K562 (cell line): Measurements from ENCODE around the gene MBP. TPM values are rescaled to one million over a fixed set of nuclear protein-coding genes. Genes with fewer than 3 reads are reported as not detected.

Experiments
- ATAC-seq: fragments of 200-7000 bp; cut with Tn5 transposase; 3 replicates; pipeline ENCODE4 v1.9.1; 2020; ENCODE audit warnings: moderate library complexity
- BruUV-seq: library from RNA; stranded (reverse); fragments of 400-500 nt; replicated peaks from 2 replicates; lab custom pipeline; 2021; lab: Mats Ljungman, UMichigan
- CTCF ChIA-PET: fragments of 300-600 bp; formaldehyde crosslinking; extraction: SDS; loops from one replicate; lab custom pipeline; 2021; ENCODE audit warnings: low intra/inter-chr PET ratio; lab: Yijun Ruan, JAX
- POLR2A ChIA-PET: fragments of 300-600, 350-650 bp; sonication (Branson Sonifier 250); formaldehyde crosslinking; extraction: SDS; loops from one replicate; lab custom pipeline; 2021; ENCODE audit warnings: antibody characterized with exemption, inconsistent platforms; lab: Yijun Ruan, JAX
- DNase-seq, 4 experiments: peaks; one replicate each; pipeline versions ENCODE4 v3.0.0 to v3.0.0-alpha.2; 2011 to 2018; ENCODE audit warnings: low spot score in 3 of 4, mixed read lengths in 3 of 4; ENCODE audit errors: extremely low read depth in 1 of 4
- FAIRE-seq: peaks from 2 replicates; lab custom pipeline; 2011; peaks lifted over from hg19 to GRCh38; lab: Jason Lieb, UNC
- H2AFZ ChIP-seq: 2 replicates; pipeline ENCODE4 v1.6.0; 2011; ENCODE audit warnings: low read depth, low read length, control low read depth, inconsistent platforms
- H3K27ac ChIP-seq: fragments of 200-600 bp; 3 replicates; pipeline ENCODE4 v1.8.0; 2011; ENCODE audit warnings: low read depth, mild to moderate bottlenecking, control low read depth, inconsistent platforms, low read length, moderate library complexity, mixed read lengths; ENCODE audit errors: extremely low read depth
- H3K27me3 ChIP-seq, 2 experiments: fragments of 300-600 bp in 1 of 2; 2 replicates in 1 of 2; 3 replicates in 1 of 2; pipeline versions ENCODE4 v1.6.0 to v1.8.0; 2011; ENCODE audit warnings: inconsistent platforms in 2 of 2, low read length in 2 of 2, mild to moderate bottlenecking in 1 of 2, mixed read lengths in 1 of 2, moderate library complexity in 1 of 2; ENCODE audit not compliant: control insufficient read depth in 2 of 2, insufficient read depth in 2 of 2
- H3K36me3 ChIP-seq: fragments of 300-600 bp; 3 replicates; pipeline ENCODE4 v1.8.0; 2011; ENCODE audit warnings: mild to moderate bottlenecking, low read length, inconsistent platforms; ENCODE audit not compliant: control insufficient read depth, insufficient read depth
- H3K4me1 ChIP-seq, 2 experiments: fragments of 200-600 bp in 1 of 2; replicated peaks in 1 of 2; 2 replicates in 1 of 2; 3 replicates in 1 of 2; pipeline versions ENCODE4 v1.5.1 to v1.8.0; 2011; ENCODE audit warnings: inconsistent platforms in 2 of 2, low read length in 2 of 2, mild to moderate bottlenecking in 1 of 2, mixed read lengths in 1 of 2, moderate library complexity in 1 of 2; ENCODE audit not compliant: control insufficient read depth in 2 of 2, insufficient read depth in 2 of 2
- H3K4me2 ChIP-seq: 2 replicates; pipeline ENCODE4 v1.6.1; 2011; ENCODE audit warnings: low read length, control low read depth, inconsistent platforms, mixed read lengths; ENCODE audit not compliant: insufficient read depth
- H3K4me3 ChIP-seq: fragments of 200-600 bp; sonication (generic), shearing (Covaris generic); 2 replicates; pipeline ENCODE4 v1.5.1; 2016; ENCODE audit warnings: control low read depth, inconsistent platforms
- H3K79me2 ChIP-seq: fragments of 200-600 bp; 3 replicates; pipeline ENCODE4 v1.8.0; 2011; ENCODE audit warnings: low read length, inconsistent platforms; ENCODE audit not compliant: control insufficient read depth, insufficient read depth
- H3K9ac ChIP-seq, 2 experiments: 2 replicates each; pipeline versions ENCODE4 v1.6.0 to v1.6.1; 2011; ENCODE audit warnings: low read depth in 2 of 2, low read length in 2 of 2, control low read depth in 1 of 2, inconsistent platforms in 1 of 2, mild to moderate bottlenecking in 1 of 2, mixed read lengths in 1 of 2; ENCODE audit not compliant: insufficient read depth in 1 of 2
- H3K9me1 ChIP-seq: one replicate; pipeline ENCODE4 v1.6.0; 2011; ENCODE audit warnings: inconsistent platforms, mild to moderate bottlenecking, low read length, moderate library complexity; ENCODE audit not compliant: control insufficient read depth, insufficient read depth
- H3K9me3 ChIP-seq: replicated peaks from 2 replicates; pipeline ENCODE4 v1.5.1; 2011; ENCODE audit warnings: low read depth, low read length, inconsistent platforms; ENCODE audit not compliant: control insufficient read depth, insufficient read depth
- H4K20me1 ChIP-seq: replicated peaks from 2 replicates; pipeline ENCODE4 v1.6.1; 2011; ENCODE audit warnings: low read length, inconsistent platforms, mixed read lengths; ENCODE audit not compliant: control insufficient read depth, insufficient read depth
- MAZ ChIP-seq, 2 experiments: fragments of 450-650 bp in 1 of 2; sonication (generic) in 1 of 2; formaldehyde crosslinking; IDR thresholded peaks in 1 of 2; conservative IDR thresholded peaks in 1 of 2; 2 replicates each; pipeline versions ENCODE4 v1.4.0 to v1.5.0; 2020; ENCODE audit warnings: mild to moderate bottlenecking in 1 of 2, missing genetic modification reagents in 1 of 2
- RAD21 ChIP-seq, 2 experiments: fragments of 250-450 bp in 1 of 2; fragments of 450-650 bp in 1 of 2; sonication (Bioruptor Pico) in 1 of 2; formaldehyde crosslinking in 1 of 2; IDR thresholded peaks in 1 of 2; conservative IDR thresholded peaks in 1 of 2; 2 replicates each; pipeline versions ENCODE4 v1.4.0 to v1.8.0; 2020 to 2022; ENCODE audit warnings: mild to moderate bottlenecking in 2 of 2, moderate library complexity in 1 of 2
- SNRNP70 ChIP-seq: fragments of 200-400 bp; formaldehyde crosslinking; optimal IDR thresholded peaks from 2 replicates; pipeline ENCODE3; 2017; ENCODE audit warnings: low read depth, low read length
- ZNF584 ChIP-seq: fragments of 200-800 bp; sonication (Bioruptor generic); IDR thresholded peaks from 2 replicates; pipeline ENCODE4 v1.6.1; 2016; ENCODE audit warnings: low read depth, mild to moderate bottlenecking, missing genetic modification characterization, missing compliant biosample characterization
- WGBS: fragments of 100-300 bp; shearing (Covaris generic); methylation state at CpG from one replicate; pipeline ENCODE4 v1.1.6; 2016; ENCODE audit warnings: low coverage, mixed read lengths; ENCODE audit not compliant: insufficient coverage; ENCODE audit errors: missing lambda C conversion rate; 5-methylcytosine and 5-hydroxymethylcytosine counted together
- in situ Hi-C: fragments of 300-500 bp; cut with MboI; formaldehyde crosslinking; loops from 4 replicates; pipeline ENCODE4 v1.15.0; 2018; ENCODE audit warnings: inconsistent platforms, mixed read lengths
- intact Hi-C: fragments of 100-400 bp; cut with micrococcal nuclease; formaldehyde crosslinking; loops from 2 replicates; pipeline ENCODE4 v1.14.2; 2022
- polyA plus RNA-seq, 8 experiments: library from polyadenylated mRNA; depleted of rRNA in 4 of 8; stranded (reverse) in 5 of 8; unstranded in 3 of 8; fragments of >200 nt; fragmentation: Nextera tagmentation in 2 of 8; fragmentation: Illumina TruSeq in 1 of 8; extraction: Ambion mirVana in 2 of 8; extraction: Trizol in 1 of 8; gene quantifications; 2 replicates each; pipeline versions ENCODE4 v1.2.1 to v1.2.3, GENCODE V29; 2011 to 2014; ENCODE audit warnings: inconsistent platforms in 1 of 8, missing spikeins in 1 of 8
- total RNA-seq, 7 experiments: library from RNA; depleted of rRNA in 6 of 7; stranded (reverse); fragments of >200 nt in 6 of 7; fragmentation: Illumina TruSeq in 2 of 7; extraction: Trizol in 2 of 7; gene quantifications; 2 replicates each; pipeline versions ENCODE4 v1.2.1 to v1.2.3, GENCODE V29; 2011 to 2021; ENCODE audit warnings: low replicate concordance in 1 of 7

The MBP gene
- total and polyA plus RNA-seq, 9 of the 15 experiments (the other 6 are each of a cell fraction or from before 2014, with no cell fraction given): 0.09 TPM; not detected in 8

DNA sequence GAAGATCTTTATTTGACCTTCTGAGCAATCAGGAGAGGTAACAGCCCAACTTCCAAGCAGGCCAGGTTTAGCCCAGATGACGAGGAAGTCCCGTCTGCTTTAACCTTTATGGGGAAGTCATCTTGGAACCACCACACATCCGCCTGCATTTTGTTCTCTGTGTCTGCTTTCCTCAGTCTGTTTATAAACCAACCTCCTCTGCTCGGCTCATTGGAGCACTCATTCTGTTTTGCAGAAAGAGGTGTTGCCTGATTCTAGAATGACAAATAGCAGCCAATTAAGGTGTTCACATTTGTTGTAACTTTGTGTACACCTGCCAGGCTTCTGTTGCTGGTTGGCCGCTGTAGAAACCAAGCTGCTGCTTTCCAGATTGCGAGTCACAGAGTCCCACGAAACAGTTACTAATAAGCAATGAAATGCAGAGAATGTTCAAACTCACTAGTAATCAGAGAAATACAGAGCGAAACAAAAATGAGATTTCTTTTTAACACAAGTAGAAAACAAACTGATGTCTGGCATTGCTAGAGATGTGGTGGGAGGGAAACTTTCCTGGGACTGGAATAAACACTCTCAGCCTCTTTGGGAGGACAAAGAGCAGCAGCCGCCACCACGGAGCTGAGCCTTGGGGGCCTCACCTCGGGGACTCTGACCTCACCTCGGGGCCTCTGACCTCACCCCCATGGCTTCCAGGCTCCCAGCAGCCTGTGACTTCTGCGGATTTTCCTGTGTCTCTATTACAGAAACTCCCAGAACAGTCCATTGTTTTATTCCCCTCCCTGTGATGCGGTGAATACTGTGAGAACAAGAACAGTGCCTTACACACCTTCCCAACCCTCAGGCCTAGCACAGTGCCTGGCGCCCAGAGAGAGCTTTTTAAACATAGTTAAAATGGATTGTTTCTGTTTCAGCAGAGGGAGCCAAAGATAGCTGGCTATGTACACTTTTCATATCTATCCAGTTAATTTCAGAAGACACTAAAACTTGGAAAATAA lies 64.0 kb downstream of the MBP start:
- in situ Hi-C loops (no loop called here), intact Hi-C loops (no loop called here)
- no peak overlapping the region for H3K27ac ChIP-seq
- no peak for DNase-seq
- H3K4me1 ChIP-seq: no peaks in the 10 kb centered on the region
- no peak for FAIRE-seq
- H2AFZ ChIP-seq: no peak overlapping the region
- POLR2A ChIA-PET: interaction anchor here (0.7 kb wide), 1 partner anchor 680 kb away, joined by 3 read pairs; no protein-coding TSS in a partner anchor
- H4K20me1 ChIP-seq: no peaks in the 10 kb centered on the region
- TF ChIP-seq MAZ (CRISPR knock-in tag; conservative IDR thresholded peaks at IDR 0.05 in 1 of 2, IDR thresholded peaks at IDR 0.05 in 1 of 2) (no peak), RAD21 (CRISPR knock-in tag; conservative IDR thresholded peaks at IDR 0.05 in 1 of 2, IDR thresholded peaks at IDR 0.05 in 1 of 2) (0 out of 4 replicates have a peak, but pooled peaks of 1 of the 2 experiments have one; percentile 12), SNRNP70 (no peak), ZNF584 (CRISPR knock-in tag) (no peak)
- peaks cover 4 to 37% of the 10 kb centered on the region in 2 experiments; a peak in 4 of 5 replicates for H3K27me3 ChIP-seq
- H3K9me1 ChIP-seq: no peaks in the 10 kb centered on the region
- BruUV-seq: no TSS peak
- 0% methylated on average over 11 of the region's 15 CpGs for WGBS
- CTCF ChIA-PET: no interaction called here
- H3K9ac ChIP-seq: no peak overlapping the region
- H3K9me3 ChIP-seq: no peaks in the 10 kb centered on the region
- H3K36me3 ChIP-seq: no peaks in the 10 kb centered on the region
- H3K79me2 ChIP-seq: no peaks in the 10 kb centered on the region
- ATAC-seq: no peak
- H3K4me3 ChIP-seq: no peak overlapping the region
- no peak overlapping the region for H3K4me2 ChIP-seq
